HG02798 (cell line): Measurements from ENCODE around the gene TMEFF2.

Experiments
- ATAC-seq: cut with Tn5 transposase; IDR thresholded peaks from one replicate; pipeline ENCODE4 v1.9.1; 2021; ENCODE audit warnings: mild to moderate bottlenecking; ENCODE audit not compliant: unreplicated experiment, poor library complexity

Gene TMEFF2

DNA sequence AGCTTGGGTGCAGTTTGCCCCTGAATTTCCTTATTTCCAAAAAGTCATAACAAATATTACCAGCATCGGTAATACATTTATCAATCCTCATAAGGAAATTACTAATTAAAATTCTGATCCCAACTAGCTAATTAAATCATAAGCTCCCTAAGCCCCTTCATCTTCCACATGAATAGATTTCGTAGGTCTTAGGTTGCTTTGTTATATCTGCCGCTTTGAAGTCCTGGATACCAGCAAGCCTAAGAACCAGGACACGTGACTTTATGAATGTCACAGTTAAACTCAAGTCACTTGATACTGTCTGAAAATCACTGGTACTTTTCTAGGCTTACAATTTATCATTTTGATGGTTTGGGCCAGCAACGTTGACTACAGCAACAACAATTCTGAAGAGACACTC, 213.0 kb downstream of the TMEFF2 start:
- no peak for ATAC-seq

DNA sequence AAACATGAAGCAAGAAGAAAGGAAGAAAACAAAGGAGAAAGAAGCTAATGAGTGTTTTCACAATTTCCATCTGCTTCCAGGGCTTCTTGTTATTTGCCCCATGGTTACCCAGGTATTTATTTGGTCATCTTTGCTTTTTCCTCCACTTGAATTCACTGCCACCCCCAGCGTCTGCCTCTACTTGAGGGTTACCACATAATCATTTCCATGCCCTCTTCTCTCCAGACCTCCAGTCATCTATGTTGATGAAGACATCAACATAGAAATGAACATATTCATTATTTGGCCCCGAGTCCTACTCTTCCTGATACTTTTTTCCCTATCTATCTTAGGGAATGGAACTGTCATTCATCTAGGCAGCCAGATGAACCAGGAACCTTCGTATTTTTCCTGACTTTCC, 214.2 kb downstream of the TMEFF2 start:
- ATAC-seq = no peak

DNA sequence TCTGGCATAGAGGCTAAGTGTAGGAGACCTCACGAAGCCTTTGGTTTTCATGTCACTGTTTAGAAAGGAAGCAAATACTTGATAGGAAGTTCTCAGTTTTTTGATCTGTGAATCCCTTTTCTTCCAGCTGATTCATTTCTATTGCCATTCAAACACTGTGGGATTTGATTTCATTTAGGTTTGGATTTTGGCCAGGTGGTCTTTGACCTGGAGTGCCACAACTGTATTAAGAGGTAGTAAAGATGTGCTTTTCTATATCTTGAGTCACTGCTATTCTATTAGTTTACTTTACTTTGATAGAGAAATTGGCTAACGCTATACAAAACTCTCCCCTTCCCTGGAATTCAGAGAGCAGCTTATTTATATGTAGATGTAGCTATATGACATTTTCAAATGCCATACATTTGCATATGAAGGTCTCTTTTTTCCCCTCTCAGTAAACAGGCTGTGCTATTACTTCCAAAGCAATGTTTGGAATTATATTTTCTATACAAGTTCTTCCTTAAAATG, 215.5 kb downstream of the TMEFF2 start:
- no peak for ATAC-seq

DNA sequence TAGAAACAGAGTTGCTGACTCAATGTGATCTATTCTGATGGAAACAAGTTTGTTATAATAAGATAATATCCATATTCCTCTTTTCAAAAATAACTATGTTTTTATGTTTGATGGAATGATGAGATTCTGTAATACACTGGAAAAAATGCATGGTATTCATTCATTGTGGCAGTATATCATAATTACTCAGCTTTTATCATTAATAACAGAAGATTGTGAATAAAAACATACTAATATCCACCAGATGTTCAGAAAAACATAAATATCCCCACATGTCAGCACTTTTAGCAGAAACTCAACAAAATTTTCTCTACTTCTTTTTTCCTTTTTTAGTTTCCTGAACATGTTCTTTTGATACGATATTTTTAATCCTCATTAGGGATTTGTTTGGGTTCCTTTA, 217.0 kb downstream of the TMEFF2 start:
- no peak for ATAC-seq

DNA sequence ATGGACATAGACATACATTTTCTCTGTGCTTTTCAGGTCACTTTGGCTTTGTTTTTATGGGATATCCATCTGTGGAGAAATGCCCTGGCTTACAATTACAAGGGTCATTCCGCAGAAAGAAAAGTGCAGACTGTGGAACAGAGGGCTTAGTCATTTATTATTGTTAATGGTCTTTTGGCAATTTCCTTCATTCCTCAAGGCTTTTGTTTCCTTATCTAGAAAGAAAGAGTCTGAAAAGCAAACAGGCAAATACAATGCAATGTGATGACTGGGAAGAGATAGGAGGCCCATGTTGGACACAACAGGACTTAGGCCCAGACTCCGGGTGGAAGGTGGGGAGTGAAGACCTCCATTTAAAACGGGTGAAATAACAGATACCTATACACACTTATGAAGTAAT, 218.3 kb downstream of the TMEFF2 start:
- no peak for ATAC-seq

DNA sequence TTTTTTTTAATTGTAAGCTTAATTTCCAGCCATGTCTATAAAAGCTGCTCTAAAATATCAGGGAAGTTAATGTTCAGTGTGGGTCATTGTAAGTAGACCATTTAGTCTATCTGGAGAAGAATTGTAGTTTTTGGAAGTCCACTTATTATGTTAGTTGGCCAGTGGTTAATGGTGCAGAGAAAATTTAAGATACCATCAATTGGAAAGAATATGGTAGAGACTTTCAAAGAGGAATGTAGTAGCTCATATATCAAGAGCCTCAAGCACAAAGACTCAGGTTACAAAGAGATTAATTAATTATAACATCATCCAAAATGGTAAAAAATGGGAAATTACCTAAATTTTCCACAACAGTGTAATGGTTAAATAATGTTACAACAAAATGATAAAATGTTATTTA, 220.1 kb downstream of the TMEFF2 start:
- ATAC-seq = no peak

DNA sequence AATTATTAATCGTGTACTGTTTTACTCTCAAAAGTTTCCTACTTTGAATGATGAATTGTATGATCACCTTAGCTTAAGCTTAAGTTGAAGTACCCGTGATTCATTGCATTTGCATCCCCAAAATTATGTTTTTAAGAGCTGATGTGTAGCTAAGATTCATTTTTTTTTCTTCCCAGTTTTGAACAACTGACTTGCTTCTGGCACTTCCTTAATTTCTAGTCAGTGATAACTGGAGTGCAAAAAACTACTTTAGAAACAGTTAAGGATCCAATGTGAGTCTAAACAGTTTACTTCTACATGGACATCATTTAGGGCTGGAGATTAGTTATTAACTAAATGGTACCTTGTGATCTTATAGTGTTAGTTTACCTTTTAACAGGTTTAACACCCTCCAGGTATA, 223.9 kb downstream of the TMEFF2 start:
- no peak for ATAC-seq

DNA sequence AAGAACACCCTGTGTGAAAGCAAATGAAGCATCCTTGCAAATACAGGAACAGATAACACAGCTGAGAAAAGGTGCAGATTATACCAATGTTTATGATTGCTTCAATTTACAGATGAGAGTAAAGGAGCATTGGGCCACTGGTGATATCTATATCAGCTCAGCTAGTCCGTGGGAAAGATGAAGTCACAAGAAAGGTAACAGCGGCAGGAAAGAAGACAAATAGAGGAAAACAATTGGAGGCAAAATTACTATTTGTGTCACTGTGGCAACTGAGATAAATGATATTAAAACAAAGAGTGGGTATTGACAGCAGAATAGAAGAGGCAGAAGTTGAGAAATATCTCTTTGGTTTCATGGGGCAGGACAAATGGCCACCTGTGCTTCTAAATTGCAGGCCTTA, 226.6 kb downstream of the TMEFF2 start:
- no peak for ATAC-seq

DNA sequence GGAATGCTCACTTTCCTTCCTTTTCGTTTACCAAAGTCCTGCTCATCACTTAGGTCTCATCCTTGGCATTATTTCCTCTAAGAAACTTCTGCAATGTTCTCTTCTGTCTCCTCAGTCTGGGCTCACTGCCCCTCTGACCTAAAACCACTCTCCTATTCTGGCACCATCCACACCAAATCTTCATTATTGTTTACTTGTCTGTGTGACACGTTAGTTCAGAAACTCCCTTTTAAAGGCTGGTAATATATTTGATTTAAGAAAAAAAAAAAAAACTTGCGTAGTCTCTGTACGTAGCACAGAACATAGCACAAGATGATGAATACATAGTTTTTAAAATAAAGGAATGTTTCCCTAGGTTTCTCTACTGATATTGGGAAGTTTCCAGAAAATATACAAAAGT, 229.0 kb downstream of the TMEFF2 start:
- no peak for ATAC-seq

DNA sequence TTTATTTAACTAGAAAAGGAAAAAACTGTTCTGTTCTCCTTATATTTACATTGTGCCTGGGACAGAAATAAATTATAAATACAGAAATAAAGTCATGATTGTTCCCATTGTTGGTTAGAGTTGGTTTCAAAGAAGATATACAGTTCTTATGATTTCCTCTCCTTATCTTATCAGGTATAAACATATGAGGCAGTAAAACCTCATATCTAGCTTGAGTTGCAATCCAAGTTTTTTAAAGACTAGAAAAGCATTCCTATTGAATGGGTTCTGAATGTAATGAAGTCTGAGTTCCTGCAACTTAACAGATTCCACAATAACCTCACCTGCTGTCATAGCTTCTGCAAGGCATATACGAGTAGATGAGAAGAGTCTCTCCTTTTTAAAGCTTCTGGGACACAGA, 233.2 kb downstream of the TMEFF2 start:
- no peak for ATAC-seq

DNA sequence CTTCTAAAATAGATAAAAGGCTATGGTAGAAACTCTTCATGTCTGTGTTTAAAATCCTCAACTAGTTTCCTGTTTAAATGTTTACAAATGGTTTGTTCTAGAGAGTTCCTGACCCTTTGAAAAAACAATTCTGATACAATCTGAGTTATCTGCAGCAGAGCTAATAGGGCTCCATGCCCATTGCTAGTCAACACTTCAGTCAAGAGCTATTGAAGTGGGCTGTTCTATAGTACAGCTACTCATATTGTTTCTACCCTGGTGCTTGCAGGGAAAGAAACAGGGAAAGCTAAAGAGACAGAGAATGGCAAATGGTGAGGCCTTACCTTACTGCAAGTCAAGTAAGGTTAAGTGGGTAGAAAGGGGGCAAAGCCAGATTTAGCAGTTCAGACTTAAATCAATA, 235.5 kb downstream of the TMEFF2 start:
- no peak for ATAC-seq

DNA sequence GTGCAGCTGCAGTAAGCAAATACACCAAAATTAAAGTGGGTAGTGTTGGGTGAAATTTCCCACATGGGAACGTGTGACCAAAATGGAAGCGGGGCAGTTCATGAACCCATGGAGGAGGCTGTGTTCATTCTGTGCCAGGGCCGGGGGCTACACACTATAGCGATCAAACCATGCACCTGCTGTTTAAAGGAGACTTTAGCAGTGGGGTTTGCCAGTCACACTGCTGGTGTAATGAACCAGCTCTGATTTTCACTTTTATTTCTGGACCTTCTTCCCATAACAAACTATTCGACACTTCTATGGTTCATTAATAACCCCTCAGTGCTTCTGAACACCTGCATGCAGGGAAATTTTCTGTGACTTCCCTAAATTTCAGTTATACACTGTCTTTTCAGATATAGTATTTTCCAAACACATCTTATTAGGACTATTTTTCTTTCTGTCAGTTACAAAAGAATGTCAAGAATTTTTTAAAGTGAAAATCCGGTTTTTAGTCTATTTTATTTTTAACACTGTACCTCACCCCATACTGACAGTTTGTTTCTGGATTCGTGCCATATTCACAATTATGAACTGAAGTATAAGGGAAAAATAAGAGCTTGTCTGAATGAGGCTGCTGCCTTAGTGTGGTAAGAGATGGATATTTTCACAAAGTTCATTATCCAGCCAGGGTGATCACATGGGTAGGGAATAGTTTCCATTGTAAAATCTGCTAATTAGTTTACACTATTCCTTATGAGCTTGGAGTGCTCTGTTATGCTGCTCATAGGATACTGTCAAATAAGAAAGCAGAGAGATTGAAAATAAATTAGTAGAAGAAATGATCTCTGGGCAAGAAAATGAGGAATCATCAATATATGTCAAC, 236.5 kb downstream of the TMEFF2 start:
- no peak for ATAC-seq

DNA sequence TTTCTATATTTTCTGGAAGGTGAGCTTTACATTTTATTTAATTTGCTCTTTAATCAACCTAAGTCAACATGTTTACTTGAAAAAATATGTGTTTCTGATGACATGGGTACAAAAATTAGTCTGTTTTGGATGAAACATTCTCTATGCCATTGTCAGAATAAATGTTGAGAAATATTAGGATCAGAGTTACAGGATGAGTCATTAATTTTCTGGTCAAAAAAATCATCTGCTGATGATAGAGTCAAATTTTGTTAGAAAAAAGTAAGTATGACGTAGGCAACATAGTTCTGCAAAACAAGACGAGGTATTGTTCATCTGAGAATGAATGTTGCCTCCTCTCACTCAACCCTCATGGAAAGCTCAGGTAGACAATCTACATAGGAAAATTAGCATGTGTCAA, 240.3 kb downstream of the TMEFF2 start:
- no peak for ATAC-seq

DNA sequence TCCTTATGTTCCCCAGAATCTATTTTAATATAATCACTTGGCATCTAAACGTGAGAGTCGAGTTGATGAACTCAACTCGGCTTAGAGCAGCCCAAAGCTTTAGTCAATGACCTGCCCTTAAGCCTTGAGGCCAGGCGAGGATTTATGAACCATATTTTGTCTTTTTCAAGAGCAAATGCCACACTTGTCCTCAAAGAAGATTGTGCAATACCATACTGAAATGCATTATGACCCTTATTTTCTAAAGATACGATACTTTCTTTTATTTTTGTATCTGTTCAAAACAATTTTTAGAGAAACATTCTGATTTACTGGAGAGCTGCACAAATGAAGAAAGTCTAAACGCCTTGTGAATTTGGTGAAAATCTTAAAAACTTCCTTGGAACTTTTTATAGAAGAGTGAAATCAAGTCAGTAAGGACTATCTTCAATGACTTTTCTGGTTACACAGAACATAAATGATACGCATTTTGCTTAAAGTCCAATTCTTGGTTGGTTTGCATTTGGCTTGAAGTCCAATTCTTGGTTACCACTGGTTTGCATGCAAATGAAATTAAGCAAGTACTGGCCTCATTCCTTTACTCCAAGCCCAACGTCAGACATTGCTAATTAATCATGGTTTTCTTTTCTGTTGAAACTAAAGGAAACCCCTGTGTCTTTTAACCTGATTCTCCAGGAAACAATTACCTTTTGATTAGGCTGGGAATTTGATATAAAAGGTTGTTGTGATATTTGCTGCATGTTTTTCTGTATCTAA, 242.0 kb downstream of the TMEFF2 start:
- ATAC-seq = no peak

DNA sequence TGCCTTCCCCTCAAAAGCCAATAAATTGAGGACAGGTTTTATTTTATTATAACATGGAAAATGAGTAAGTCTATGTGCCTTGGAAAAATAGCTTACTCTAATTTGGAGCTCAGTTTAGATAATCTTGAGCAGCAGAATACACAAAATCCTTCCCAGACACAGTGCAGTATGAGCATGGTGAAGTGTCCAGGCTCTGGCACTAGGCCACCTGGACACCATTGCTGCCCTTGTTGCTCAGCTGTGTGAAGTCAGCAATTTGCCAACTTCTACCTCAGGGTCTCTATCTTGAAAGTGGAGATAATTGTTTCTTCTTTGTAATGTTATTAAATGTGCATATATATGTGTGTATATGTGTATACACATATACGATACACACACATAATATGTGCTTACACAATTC, 242.9 kb downstream of the TMEFF2 start:
- ATAC-seq = no peak

DNA sequence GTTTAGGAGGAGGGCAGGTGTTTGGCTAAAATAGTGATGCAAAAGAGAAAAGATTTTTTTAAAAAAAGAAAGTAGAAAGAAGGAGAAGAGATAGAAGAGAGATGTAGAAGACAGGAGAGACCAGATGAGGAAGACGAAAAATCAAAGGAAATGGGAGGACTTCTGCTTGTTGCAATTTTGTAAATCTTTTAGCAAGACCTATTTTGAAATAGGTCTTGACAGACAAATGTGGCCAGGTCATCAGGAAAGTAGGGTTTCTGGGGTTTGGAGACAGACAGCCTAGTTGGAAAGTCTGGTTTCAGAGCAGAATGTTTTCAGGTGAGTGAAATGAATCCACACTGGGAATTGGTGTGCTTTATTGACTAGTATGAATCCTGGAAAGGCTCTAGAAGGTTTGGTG, 243.4 kb downstream of the TMEFF2 start:
- ATAC-seq = no peak

DNA sequence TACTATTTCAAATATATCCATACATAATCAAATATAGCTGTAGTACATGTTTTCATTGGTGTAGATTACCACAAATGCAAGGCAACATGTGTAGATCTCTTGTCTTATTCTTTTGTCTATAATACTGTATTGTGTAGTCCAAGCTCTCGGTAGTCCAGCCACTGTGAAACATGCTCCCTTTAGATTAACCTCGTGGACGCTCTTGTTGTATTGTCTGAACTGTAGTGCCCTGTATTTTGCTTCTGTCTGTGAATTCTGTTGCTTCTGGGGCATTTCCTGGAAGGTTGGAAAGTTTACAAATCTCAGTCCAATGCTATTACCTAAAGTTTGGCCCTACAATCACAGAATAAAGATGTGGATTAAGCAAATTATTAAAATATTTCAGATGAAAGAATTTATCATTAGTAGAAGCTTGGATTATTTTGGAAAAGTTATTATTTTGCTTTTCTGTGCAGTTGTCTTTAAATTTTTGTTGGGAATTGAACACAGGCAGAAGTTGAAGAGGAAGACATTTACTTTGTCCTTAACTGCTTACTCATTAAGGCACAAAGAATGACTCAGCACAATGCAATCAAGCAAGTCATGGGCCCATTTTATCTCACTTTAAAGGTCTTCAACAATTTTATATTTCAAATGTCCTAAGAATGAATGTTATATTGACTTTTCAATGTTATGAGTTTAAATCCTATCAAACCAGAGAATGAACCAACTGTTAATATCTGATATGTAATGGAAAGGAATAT, 244.4 kb downstream of the TMEFF2 start:
- no peak for ATAC-seq

DNA sequence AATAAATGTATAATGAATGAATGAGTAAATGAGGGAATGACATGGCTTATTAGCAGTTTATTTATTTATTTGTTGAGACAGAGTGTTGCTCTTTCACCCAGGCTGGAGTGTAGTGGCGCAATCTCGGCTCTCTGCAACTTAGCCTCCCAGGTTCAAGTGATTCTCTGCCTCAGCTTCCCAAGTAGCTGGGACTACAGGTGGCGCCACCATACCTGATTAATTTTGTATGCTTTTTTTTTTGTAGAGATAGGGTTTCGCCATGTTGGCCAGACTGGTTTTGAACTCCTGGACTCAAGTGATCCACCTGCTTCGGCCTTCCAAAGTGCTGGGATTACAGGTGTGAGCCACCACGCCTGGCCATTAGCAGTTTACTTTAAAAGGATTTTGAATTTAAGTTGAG, 247.5 kb downstream of the TMEFF2 start:
- ATAC-seq = no peak

DNA sequence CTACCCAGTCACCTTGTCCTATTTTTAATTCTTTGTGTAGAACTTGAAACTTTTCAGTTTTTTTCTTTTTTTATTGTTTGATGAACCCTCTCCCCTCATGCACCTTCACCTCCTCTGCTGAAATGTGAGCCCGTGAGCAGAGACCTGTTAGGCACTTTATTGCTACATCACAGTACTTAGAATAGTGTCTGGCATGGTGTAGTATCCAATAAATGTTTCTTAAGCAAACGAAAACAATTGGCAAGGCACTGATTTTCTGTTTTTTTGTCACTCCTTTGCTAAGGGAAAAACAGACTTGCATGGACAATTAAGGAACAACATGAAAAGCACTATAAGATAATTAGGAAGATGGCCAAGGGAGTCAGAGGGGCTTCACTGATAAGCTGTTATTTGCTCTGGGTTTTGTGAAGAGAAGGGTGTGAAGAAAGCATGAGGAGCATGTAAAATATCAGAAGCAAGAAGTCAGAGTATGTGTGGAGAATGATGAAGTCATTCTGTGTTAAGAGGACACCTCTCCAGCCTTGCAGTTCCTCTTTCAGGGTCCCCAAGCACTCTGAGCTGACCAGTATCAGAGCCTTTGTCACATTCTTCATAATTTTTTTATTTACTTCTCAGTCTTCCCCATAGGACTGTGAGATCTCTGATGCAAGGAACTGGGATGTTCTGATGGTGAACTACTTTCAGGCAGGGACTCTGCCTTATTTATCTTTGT, 248.1 kb downstream of the TMEFF2 start:
- ATAC-seq = peak; percentile 55

DNA sequence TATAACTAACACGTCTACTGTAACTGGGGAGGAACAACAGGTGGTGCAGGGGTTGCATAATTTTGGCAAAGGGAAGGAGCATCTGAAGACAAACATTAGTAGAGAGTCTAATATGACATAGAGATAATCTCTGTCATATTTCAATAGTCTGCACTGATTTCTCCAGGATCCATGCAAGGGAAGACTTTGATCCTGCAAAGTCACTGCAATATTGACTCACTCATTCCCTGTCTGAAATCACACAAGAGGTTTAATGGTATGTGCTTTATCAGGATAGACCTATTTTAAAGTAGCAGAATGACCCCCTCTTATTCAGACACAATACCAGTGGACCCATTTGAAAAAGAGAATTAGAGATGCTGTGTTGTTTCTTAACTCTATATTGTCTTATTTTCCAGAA, 249.1 kb downstream of the TMEFF2 start:
- ATAC-seq = no peak
